Measurements from ENCODE around the gene DERL2.
"Not testable (repeated sequence)": the region's sequence is repeated elsewhere in the genome, so short reads cannot be mapped to it uniquely, and the experiment has no call there.

GRCh38 chr17:5431234-5431633, 54.7 kb downstream of the DERL2 start:
- not testable (repeated sequence) for TF ChIP-seq CTCF (conservative IDR thresholded peaks at IDR 0.05; ENCODE audit: low read depth, low read length); EZH2phosphoT487 (IDR thresholded peaks at IDR 0.05; ENCODE audit: borderline replicate concordance, low read length)

Data from PC-3 (cell line).